Type B pancreatic cell (in vitro differentiated cells): ENCODE measurements around the gene ABCC11. TPM values are rescaled to one million over a fixed set of nuclear protein-coding genes. Genes with fewer than 3 reads are reported as not detected.

Experiments used
- DNase-seq: peaks from one replicate; pipeline ENCODE4 v3.0.0; 2021; ENCODE audit warnings: mixed read lengths; ENCODE audit not compliant: unreplicated experiment; ENCODE audit errors: extremely low spot score
- H3K27ac Mint-ChIP-seq: 2 replicates; pipeline ENCODE4 v1.8.0; 2021; ENCODE audit warnings: mild to moderate bottlenecking, mixed read lengths
- H3K27me3 Mint-ChIP-seq: 2 replicates; pipeline ENCODE4 v1.8.0; 2021; ENCODE audit warnings: mixed read lengths
- H3K36me3 Mint-ChIP-seq: 2 replicates; pipeline ENCODE4 v1.8.0; 2021; ENCODE audit warnings: mixed read lengths
- H3K4me1 Mint-ChIP-seq: one replicate; pipeline ENCODE4 v1.8.0; 2021; ENCODE audit warnings: mixed read lengths; ENCODE audit not compliant: unreplicated experiment
- H3K4me3 Mint-ChIP-seq: 2 replicates; pipeline ENCODE4 v1.8.0; 2021; ENCODE audit warnings: mild to moderate bottlenecking, mixed read lengths
- H3K9me3 Mint-ChIP-seq: 2 replicates; pipeline ENCODE4 v1.8.0; 2021; ENCODE audit warnings: mixed read lengths
- CTCF ChIP-seq: fragments of 200-600 bp; sonication (generic); conservative IDR thresholded peaks from 2 replicates; pipeline ENCODE4 v1.5.0; 2021; ENCODE audit warnings: antibody characterized with exemption, mild to moderate bottlenecking
- total RNA-seq: library from RNA; stranded (reverse); gene quantifications from 2 replicates; pipeline ENCODE4 v1.2.1, GENCODE V29; 2021; ENCODE audit warnings: low replicate concordance

ABCC11 gene
- total RNA-seq, 1 donor from 2014 or later, result 0.07 TPM

DNA sequence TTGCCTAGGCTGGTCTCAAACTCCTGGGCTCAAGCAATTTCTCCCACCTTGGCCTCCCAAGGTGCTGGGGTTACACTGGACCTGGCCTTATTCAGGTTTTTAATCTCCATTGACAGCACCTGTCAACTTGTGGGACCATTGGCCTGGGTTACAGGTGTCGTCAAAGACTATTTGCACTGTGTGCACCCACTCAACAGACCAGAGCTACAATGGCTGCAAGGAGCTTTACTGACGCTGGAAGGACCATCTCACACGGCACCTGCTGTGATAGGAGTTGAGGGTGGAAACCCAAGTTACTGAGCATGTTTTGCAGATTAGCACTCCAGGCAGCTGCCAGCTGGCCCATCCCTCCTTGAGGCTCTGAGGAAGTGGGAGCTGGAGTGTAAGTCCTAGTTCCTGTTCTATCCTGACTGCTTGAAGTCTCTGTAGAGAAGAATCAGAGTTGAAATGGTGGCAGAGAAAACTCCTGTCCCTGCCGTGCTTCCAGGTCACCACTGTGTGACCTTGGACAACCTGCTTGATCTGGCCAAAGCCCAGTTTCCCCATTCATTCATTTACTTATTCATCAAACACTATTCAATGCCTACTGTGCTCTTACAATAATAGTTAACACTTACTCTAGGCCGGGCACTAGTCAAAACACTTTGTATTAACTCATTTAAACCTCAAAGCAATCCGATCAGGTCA lies 45.7 kb downstream of the ABCC11 start:
- H3K4me3 Mint-ChIP-seq, result no peak overlapping the region
- no peak for TF ChIP-seq CTCF
- no peaks in the 10 kb centered on the region for H3K27me3 Mint-ChIP-seq
- H3K27ac Mint-ChIP-seq, result no peak overlapping the region
- no peaks in the 10 kb centered on the region for H3K9me3 Mint-ChIP-seq
- no peaks in the 10 kb centered on the region for H3K4me1 Mint-ChIP-seq
- DNase-seq, result no peak
- H3K36me3 Mint-ChIP-seq, result no peaks in the 10 kb centered on the region

GRCh38 chr16:48197294-48197693 lies 50.0 kb downstream of the ABCC11 start:
- Mint-ChIP-seq H3K27ac (no peak overlapping the region), H3K27me3 (peaks cover 5% of the 10 kb centered on the region), H3K36me3 (no peaks in the 10 kb centered on the region), H3K4me3 (no peak overlapping the region), H3K4me1 (peaks cover 6% of the 10 kb centered on the region), H3K9me3 (no peaks in the 10 kb centered on the region)
- no peak for DNase-seq
- no peak for TF ChIP-seq CTCF

DNA sequence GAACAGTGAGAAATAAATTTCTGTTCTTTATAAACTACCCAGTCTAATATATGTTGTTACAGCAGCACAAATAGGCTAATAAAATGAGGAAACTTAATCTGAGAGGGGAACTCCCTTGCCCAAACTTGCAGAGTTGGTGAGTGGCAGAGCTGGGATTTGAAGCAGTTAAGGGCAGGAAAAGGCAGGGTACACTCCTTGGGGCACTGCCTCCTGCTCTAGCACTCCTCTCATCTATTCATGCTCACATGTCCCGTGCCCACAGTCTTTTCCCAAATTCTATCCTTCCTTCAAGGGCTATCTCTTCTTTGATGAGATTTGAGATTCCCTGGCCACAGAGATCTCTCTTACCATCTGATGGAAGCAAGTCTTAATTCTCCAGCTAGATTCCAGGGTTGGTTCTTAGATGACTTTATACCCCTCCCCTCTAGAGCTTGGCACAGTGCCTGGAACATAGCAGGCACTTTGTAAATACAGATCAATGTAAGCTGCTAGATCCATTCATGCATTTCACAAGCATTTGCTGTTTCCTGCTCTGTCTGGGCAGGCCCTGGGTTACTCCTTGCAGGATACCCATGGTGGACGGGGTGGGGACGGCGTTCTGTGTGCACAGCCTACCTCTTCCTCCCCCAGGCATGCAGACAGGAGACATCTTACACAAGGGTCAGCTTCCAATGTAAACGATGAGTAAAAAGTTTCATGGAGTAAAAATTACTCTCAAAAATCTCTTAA lies 52.3 kb downstream of the ABCC11 start:
- no peak for DNase-seq
- TF ChIP-seq CTCF, result no peak
- Mint-ChIP-seq H3K9me3 (no peaks in the 10 kb centered on the region), H3K36me3 (no peaks in the 10 kb centered on the region), H3K27ac (no peak overlapping the region), H3K4me1 (peaks cover 6% of the 10 kb centered on the region), H3K27me3 (peaks cover 5% of the 10 kb centered on the region), H3K4me3 (no peak overlapping the region)

GRCh38 chr16:48193846-48194245 lies 53.5 kb downstream of the ABCC11 start:
- no peaks in the 10 kb centered on the region for H3K9me3 Mint-ChIP-seq
- H3K36me3 Mint-ChIP-seq, result no peaks in the 10 kb centered on the region
- no peak overlapping the region for H3K4me3 Mint-ChIP-seq
- H3K4me1 Mint-ChIP-seq, result peaks cover 6% of the 10 kb centered on the region
- no peak for DNase-seq
- no peak overlapping the region for H3K27ac Mint-ChIP-seq
- no peak for TF ChIP-seq CTCF
- H3K27me3 Mint-ChIP-seq, result peaks cover 5% of the 10 kb centered on the region

DNA sequence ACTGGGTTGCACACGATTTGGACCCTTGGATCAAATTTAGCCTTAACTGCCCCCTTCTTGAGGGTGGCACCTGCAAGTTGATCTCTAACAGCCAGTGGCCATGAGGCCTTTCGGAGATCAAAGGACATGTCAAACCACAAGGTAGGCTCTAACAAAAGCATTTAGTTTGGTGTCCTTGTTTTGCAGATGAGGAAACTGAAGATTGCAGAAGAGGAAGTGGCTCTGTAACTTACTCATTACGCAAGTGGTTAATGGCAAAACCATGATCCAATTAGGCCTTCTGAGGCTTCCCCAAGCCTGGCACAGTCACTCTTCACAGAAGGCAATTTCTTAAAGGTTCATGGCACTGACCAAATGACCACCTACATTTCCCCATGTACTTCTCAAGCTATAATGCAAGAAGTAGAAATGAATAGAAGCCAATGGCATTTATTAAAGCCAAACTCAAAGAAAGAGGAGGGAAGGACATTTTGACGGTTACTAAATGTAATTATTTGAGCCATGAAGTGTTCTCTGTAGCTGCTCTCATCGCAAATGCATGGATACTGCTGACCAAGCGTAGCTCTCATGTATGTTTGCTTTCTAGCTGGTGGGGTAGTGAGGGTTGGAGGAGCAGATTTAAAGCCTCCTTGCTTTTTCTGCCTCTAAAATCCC lies 58.8 kb downstream of the ABCC11 start:
- H3K27ac Mint-ChIP-seq, result no peak overlapping the region
- H3K4me3 Mint-ChIP-seq, result no peak overlapping the region
- no peaks in the 10 kb centered on the region for H3K4me1 Mint-ChIP-seq
- H3K9me3 Mint-ChIP-seq, result no peaks in the 10 kb centered on the region
- H3K27me3 Mint-ChIP-seq, result peaks cover 5% of the 10 kb centered on the region
- no peak for DNase-seq
- H3K36me3 Mint-ChIP-seq, result no peaks in the 10 kb centered on the region
- TF ChIP-seq CTCF, result no peak
